PC-3 (cell line): ENCODE measurements around the gene PPIF. TPM values are rescaled to one million over a fixed set of nuclear protein-coding genes. Genes with fewer than 3 reads are reported as not detected.

Source experiments
- ATAC-seq: fragments of 200-7000 bp; cut with Tn5 transposase; 2 replicates; pipeline ENCODE4 v1.9.1; 2020; ENCODE audit warnings: mild to moderate bottlenecking, moderate library complexity
- BruUV-seq: library from RNA; stranded (reverse); fragments of 400-500 nt; replicated peaks from 2 replicates; lab custom pipeline; 2021; lab: Mats Ljungman, UMichigan
- CTCF ChIA-PET: fragments of 300-600 bp; sonication (Branson Sonifier 250); formaldehyde crosslinking; loops from one replicate; lab custom pipeline; 2022; ENCODE audit warnings: antibody characterized with exemption; lab: Charles Lee
- POLR2A ChIA-PET: fragments of 300-600 bp; sonication (Branson Sonifier 250); formaldehyde crosslinking; loops from one replicate; lab custom pipeline; 2022; ENCODE audit warnings: antibody characterized with exemption; ENCODE audit not compliant: unreplicated experiment; lab: Charles Lee
- DNase-seq: peaks from one replicate; pipeline ENCODE4 v3.0.0-alpha.2; 2015
- H2AFZ ChIP-seq: fragments of 300-600 bp; sonication (generic); 2 replicates; pipeline ENCODE4 v1.6.0; 2016; ENCODE audit warnings: antibody characterized with exemption, low read length
- H3F3A ChIP-seq: fragments of 300-600 bp; sonication (generic); one replicate; pipeline ENCODE4 v1.6.0; 2017; ENCODE audit warnings: antibody characterized with exemption, low read length, control low read depth, mild to moderate bottlenecking; ENCODE audit not compliant: unreplicated experiment
- H3K27ac ChIP-seq: fragments of 300-600 bp; sonication (generic); 2 replicates; pipeline ENCODE4 v1.5.1; 2016; ENCODE audit warnings: mild to moderate bottlenecking, low read length
- H3K27me3 ChIP-seq: fragments of 300-600 bp; sonication (generic); 2 replicates; pipeline ENCODE4 v1.6.1; 2016; ENCODE audit warnings: low read length, mixed read lengths
- H3K36me3 ChIP-seq: fragments of 300-600 bp; sonication (generic); 2 replicates; pipeline ENCODE4 v1.6.1; 2016; ENCODE audit warnings: low read depth, mixed run types, low read length, mixed read lengths
- H3K4me1 ChIP-seq: fragments of 300-600 bp; sonication (generic); 2 replicates; pipeline ENCODE4 v1.5.1; 2016; ENCODE audit warnings: low read length; ENCODE audit not compliant: insufficient read depth
- H3K4me2 ChIP-seq: fragments of 300-600 bp; sonication (generic); 2 replicates; pipeline ENCODE4 v1.6.0; 2016; ENCODE audit warnings: low read length
- H3K4me3 ChIP-seq: fragments of 300-600 bp; sonication (generic); 2 replicates; pipeline ENCODE4 v1.5.1; 2016; ENCODE audit warnings: mild to moderate bottlenecking, low read length, mixed read lengths
- H3K79me2 ChIP-seq: fragments of 300-600 bp; sonication (generic); 2 replicates; pipeline ENCODE4 v1.6.1; 2017; ENCODE audit warnings: low read length, mixed read lengths
- H3K9ac ChIP-seq: fragments of 300-600 bp; sonication (generic); 2 replicates; pipeline ENCODE4 v1.6.0; 2016; ENCODE audit warnings: mild to moderate bottlenecking, low read length
- H3K9me2 ChIP-seq: fragments of 300-600 bp; sonication (generic); replicated peaks from 2 replicates; pipeline ENCODE4 v1.6.1; 2016; ENCODE audit warnings: mixed run types, low read length, mixed read lengths
- H3K9me3 ChIP-seq: fragments of 300-600 bp; sonication (generic); 2 replicates; pipeline ENCODE4 v1.6.1; 2016; ENCODE audit warnings: low read length, mixed read lengths
- H4K20me1 ChIP-seq: fragments of 300-600 bp; sonication (generic); 2 replicates; pipeline ENCODE4 v1.6.1; 2016; ENCODE audit warnings: low read length, mixed read lengths
- EZH2 ChIP-seq: fragments of 300-600 bp; sonication (generic); IDR thresholded peaks from one replicate; pipeline ENCODE4 v1.6.1; 2017; ENCODE audit warnings: antibody characterized with exemption, mild to moderate bottlenecking, low read length; ENCODE audit not compliant: unreplicated experiment
- EZH2phosphoT487 ChIP-seq: fragments of 300-600 bp; sonication (generic); IDR thresholded peaks from 2 replicates; pipeline ENCODE4 v1.6.1; 2018; ENCODE audit warnings: mild to moderate bottlenecking, antibody characterized with exemption, low read length, borderline replicate concordance
- intact Hi-C: fragments of 100-400 bp; cut with micrococcal nuclease; formaldehyde crosslinking; loops from 2 replicates; pipeline ENCODE4 v1.9.0; 2023
- total RNA-seq: library from RNA; depleted of rRNA; stranded (reverse); fragments of >200 nt; gene quantifications from 2 replicates; pipeline ENCODE4 v1.2.3, GENCODE V29; 2014
- TF ChIP-seq, protein P1 (sequence below): fragments of 300-600 bp; sonication (generic); conservative IDR thresholded peaks from 2 replicates; pipeline ENCODE4 v1.5.1; 2017; ENCODE audit warnings: antibody characterized with exemption, low read depth, mild to moderate bottlenecking, low read length

Gene PPIF
- total RNA-seq, 1 experiment from 2014 or later = 381 TPM

DNA sequence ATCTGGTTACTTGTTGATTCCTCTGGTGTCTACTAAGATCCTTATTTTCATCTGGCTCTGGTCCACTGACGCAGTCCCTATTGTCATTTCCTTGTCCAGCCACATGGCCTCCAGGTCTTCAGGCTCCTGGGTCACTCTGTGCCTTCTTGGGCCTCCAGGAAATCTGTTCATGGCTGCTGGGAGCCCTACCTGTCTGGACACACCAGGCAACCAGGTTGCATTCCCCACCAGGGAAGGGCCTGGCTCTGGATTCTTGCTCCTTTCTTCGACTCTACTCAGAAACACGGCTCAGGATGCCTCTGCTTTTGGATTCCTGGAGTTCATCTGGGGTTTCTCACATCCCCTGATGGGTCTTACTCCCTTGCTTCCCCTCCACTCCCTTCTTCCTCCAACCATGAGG, 8.0 kb upstream of the PPIF start:
- ChIA-PET POLR2A (no interaction called here), CTCF (no interaction called here)
- Histone ChIP-seq H3K36me3 (no peaks in the 10 kb centered on the region), H3K9me2 (no peaks in the 10 kb centered on the region), H3K27ac (no peak overlapping the region), H3K27me3 (no peaks in the 10 kb centered on the region), H2AFZ (no peak overlapping the region), H3K79me2 (no peaks in the 10 kb centered on the region), H3K4me2 (no peak overlapping the region), H3K4me1 (peaks cover 4% of the 10 kb centered on the region), H3K9ac (no peak overlapping the region), H3K4me3 (no peak overlapping the region), H3F3A (no peaks in the 10 kb centered on the region), H4K20me1 (no peaks in the 10 kb centered on the region), H3K9me3 (no peaks in the 10 kb centered on the region)
- intact Hi-C loops = no loop called here
- TF ChIP-seq, protein P1, sequence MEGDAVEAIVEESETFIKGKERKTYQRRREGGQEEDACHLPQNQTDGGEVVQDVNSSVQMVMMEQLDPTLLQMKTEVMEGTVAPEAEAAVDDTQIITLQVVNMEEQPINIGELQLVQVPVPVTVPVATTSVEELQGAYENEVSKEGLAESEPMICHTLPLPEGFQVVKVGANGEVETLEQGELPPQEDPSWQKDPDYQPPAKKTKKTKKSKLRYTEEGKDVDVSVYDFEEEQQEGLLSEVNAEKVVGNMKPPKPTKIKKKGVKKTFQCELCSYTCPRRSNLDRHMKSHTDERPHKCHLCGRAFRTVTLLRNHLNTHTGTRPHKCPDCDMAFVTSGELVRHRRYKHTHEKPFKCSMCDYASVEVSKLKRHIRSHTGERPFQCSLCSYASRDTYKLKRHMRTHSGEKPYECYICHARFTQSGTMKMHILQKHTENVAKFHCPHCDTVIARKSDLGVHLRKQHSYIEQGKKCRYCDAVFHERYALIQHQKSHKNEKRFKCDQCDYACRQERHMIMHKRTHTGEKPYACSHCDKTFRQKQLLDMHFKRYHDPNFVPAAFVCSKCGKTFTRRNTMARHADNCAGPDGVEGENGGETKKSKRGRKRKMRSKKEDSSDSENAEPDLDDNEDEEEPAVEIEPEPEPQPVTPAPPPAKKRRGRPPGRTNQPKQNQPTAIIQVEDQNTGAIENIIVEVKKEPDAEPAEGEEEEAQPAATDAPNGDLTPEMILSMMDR = no peak
- no peak for TF ChIP-seq EZH2
- TF ChIP-seq EZH2phosphoT487 = no peak
- DNase-seq = no peak
- ATAC-seq = no peak
- BruUV-seq = no TSS peak

DNA sequence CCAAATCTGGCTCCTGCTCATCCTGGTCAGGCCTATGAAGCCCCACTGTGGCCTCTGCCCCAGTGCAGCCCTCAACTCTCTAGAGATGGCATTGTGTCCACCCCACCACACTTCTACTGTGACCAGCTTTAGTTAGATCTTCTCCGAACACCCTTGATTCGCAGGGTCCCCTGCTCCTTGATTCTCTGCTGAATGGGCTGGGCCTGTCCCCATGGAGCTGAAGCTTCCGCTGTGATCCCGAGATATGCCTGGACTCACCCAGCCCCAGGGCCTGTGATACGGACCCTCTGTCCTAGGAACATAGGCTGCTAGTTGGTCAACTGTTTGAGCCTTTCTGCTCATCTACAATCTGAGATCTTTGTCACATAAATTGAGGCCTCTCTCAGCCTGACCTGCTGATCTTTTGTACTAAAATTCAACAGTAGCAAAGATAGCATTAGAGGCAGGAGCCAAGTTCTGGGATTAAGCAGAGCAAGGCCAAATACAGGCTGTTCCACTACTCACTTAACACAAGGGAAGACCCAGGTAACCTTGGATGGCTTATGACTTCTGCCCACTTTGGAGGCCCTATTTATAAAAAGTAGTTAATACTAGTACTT, 6.5 kb upstream of the PPIF start:
- Histone ChIP-seq H3K4me3 (no peak overlapping the region), H3K9ac (no peak overlapping the region), H3K9me3 (no peaks in the 10 kb centered on the region), H3K9me2 (no peaks in the 10 kb centered on the region), H3K79me2 (no peaks in the 10 kb centered on the region), H3K27me3 (no peaks in the 10 kb centered on the region), H3K4me2 (no peak overlapping the region), H3F3A (no peaks in the 10 kb centered on the region), H2AFZ (no peak overlapping the region), H3K4me1 (no peaks in the 10 kb centered on the region; the same call in 1 of the 2 replicates), H4K20me1 (no peaks in the 10 kb centered on the region), H3K36me3 (no peaks in the 10 kb centered on the region), H3K27ac (no peak overlapping the region)
- DNase-seq (no peak), ATAC-seq (no peak)
- ChIA-PET POLR2A (interaction anchor here (0.6 to 1.3 kb wide), 2 partner anchors 9 to 676 kb away, joined by 3 to 5 read pairs; no protein-coding TSS in a partner anchor), CTCF (no interaction called here)
- BruUV-seq = no TSS peak
- TF ChIP-seq EZH2phosphoT487 (no peak), EZH2 (no peak)
- TF ChIP-seq, protein P1 = no peak
- intact Hi-C loops = no loop called here

DNA sequence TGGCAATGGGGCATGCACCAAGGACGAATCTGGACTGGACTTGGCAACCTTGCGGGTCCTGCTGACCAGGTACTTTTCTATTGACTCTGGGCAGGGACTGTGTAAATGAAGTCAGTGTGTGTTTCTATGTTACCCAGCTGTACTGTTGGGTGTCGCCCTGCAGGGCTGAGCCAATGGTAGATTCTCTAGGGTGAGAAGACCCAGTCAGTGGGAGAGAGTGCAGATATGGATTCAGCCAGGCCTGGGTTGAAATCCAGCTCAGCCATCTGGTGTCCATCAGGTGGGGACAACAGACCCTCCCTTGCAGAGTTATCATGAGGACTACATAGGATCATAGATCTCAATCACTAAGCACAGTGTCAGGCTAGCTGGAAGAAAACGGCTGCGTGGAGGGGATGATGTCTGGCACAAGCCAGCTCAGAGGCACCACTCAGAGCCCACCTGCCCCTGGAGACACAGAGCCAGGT, 4.9 kb upstream of the PPIF start:
- no peaks in the 10 kb centered on the region for H3K9me2 ChIP-seq
- H3F3A ChIP-seq = no peaks in the 10 kb centered on the region
- H3K9ac ChIP-seq = no peak overlapping the region
- no peak overlapping the region for H3K4me2 ChIP-seq
- intact Hi-C loops = no loop called here
- peaks cover under 1% of the 10 kb centered on the region; the same call in 1 of the 2 replicates for H3K79me2 ChIP-seq
- H3K4me3 ChIP-seq = no peak overlapping the region
- no peaks in the 10 kb centered on the region for H4K20me1 ChIP-seq
- peaks cover 8% of the 10 kb centered on the region for H3K4me1 ChIP-seq
- ATAC-seq (no peak), DNase-seq (no peak)
- ChIA-PET CTCF (interaction anchor here (1.3 kb wide), 1 partner anchor 32 kb away, joined by 7 read pairs; no protein-coding TSS in a partner anchor), POLR2A (interaction anchor here (0.8 kb wide), 1 partner anchor 800 kb away, joined by 7 read pairs; no protein-coding TSS in a partner anchor)
- H3K36me3 ChIP-seq = no peaks in the 10 kb centered on the region
- TF ChIP-seq EZH2phosphoT487 (no peak), EZH2 (no peak)
- TF ChIP-seq, protein P1 = no peak
- no peak overlapping the region for H2AFZ ChIP-seq
- no peak overlapping the region for H3K27ac ChIP-seq
- H3K27me3 ChIP-seq = no peaks in the 10 kb centered on the region
- no peaks in the 10 kb centered on the region for H3K9me3 ChIP-seq
- BruUV-seq = no TSS peak
